H9 (cell line): ENCODE measurements around the gene SEC22C. TPM values are rescaled to one million over a fixed set of nuclear protein-coding genes. Genes with fewer than 3 reads are reported as not detected.

Source experiments
- DNase-seq: peaks from one replicate; pipeline ENCODE4 v3.0.0-alpha.2; 2017
- H2AFZ ChIP-seq: one replicate; pipeline ENCODE4 v1.6.1; 2013; ENCODE audit warnings: mild to moderate bottlenecking, low read length, control low read depth, moderate library complexity
- H2AK5ac ChIP-seq: 2 replicates; pipeline ENCODE4 v1.6.1; 2013; ENCODE audit warnings: low read length, control low read depth, mixed read lengths; ENCODE audit not compliant: insufficient read length
- H2BK120ac ChIP-seq: one replicate; pipeline ENCODE4 v1.6.1; 2013; ENCODE audit warnings: low read depth, mild to moderate bottlenecking, low read length, control low read depth, inconsistent platforms; ENCODE audit not compliant: poor library complexity, severe bottlenecking
- H2BK12ac ChIP-seq: 2 replicates; pipeline ENCODE4 v1.6.1; 2013; ENCODE audit warnings: low read length, control low read depth, mixed read lengths, low read depth; ENCODE audit not compliant: insufficient read length
- H2BK15ac ChIP-seq: 2 replicates; pipeline ENCODE4 v1.6.1; 2013; ENCODE audit warnings: low read depth, low read length, control low read depth
- H2BK20ac ChIP-seq: one replicate; pipeline ENCODE4 v1.6.1; 2013; ENCODE audit warnings: low read depth, mild to moderate bottlenecking, low read length, control low read depth, inconsistent platforms; ENCODE audit not compliant: poor library complexity, severe bottlenecking
- H2BK5ac ChIP-seq: 2 replicates; pipeline ENCODE4 v1.6.1; 2013; ENCODE audit warnings: low read length, control low read depth, mixed read lengths; ENCODE audit not compliant: insufficient read length
- H3K14ac ChIP-seq: 2 replicates; pipeline ENCODE4 v1.6.1; 2013; ENCODE audit warnings: low read length, control low read depth; ENCODE audit not compliant: insufficient read depth
- H3K18ac ChIP-seq: 2 replicates; pipeline ENCODE4 v1.6.1; 2013; ENCODE audit warnings: low read depth, mild to moderate bottlenecking, mixed read lengths, low read length, control low read depth; ENCODE audit not compliant: insufficient read length
- H3K23ac ChIP-seq: 2 replicates; pipeline ENCODE4 v1.6.1; 2013; ENCODE audit warnings: low read length, control low read depth, mixed read lengths, low read depth; ENCODE audit not compliant: insufficient read length
- H3K23me2 ChIP-seq: 2 replicates; pipeline ENCODE4 v1.6.1; 2013; ENCODE audit warnings: low read depth, mild to moderate bottlenecking, mixed read lengths, low read length, control low read depth; ENCODE audit not compliant: insufficient read length, poor library complexity, severe bottlenecking
- H3K27ac ChIP-seq: 2 replicates; pipeline ENCODE4 v1.5.1; 2013; ENCODE audit warnings: low read length, control low read depth, mixed read lengths, low read depth; ENCODE audit not compliant: insufficient read length
- H3K27me3 ChIP-seq: 2 replicates; pipeline ENCODE4 v1.6.1; 2013; ENCODE audit warnings: low read length, control low read depth, inconsistent platforms; ENCODE audit not compliant: insufficient read depth
- H3K4ac ChIP-seq: 2 replicates; pipeline ENCODE4 v1.6.1; 2013; ENCODE audit warnings: low read depth, mild to moderate bottlenecking, control low read depth, inconsistent platforms, low read length, moderate library complexity
- H3K4me1 ChIP-seq: 2 replicates; pipeline ENCODE4 v1.6.1; 2013; ENCODE audit warnings: low read length, control low read depth, inconsistent platforms; ENCODE audit not compliant: insufficient read depth
- H3K4me2 ChIP-seq: 2 replicates; pipeline ENCODE4 v1.6.1; 2013; ENCODE audit warnings: low read length, control low read depth, mixed read lengths; ENCODE audit not compliant: insufficient read length, insufficient read depth
- H3K56ac ChIP-seq: 2 replicates; pipeline ENCODE4 v1.6.1; 2013; ENCODE audit warnings: low read depth, mild to moderate bottlenecking, mixed read lengths, low read length, control low read depth; ENCODE audit not compliant: insufficient read length
- H3K79me1 ChIP-seq: 2 replicates; pipeline ENCODE4 v1.6.1; 2013; ENCODE audit warnings: low read depth, mild to moderate bottlenecking, moderate library complexity, low read length, control low read depth, inconsistent platforms; ENCODE audit not compliant: insufficient read depth, poor library complexity, severe bottlenecking
- H3K79me2 ChIP-seq: 2 replicates; pipeline ENCODE4 v1.6.1; 2013; ENCODE audit warnings: low read length, control low read depth, inconsistent platforms; ENCODE audit not compliant: insufficient read depth
- H3K9ac ChIP-seq: 2 replicates; pipeline ENCODE4 v1.6.1; 2013; ENCODE audit warnings: low read length, control low read depth, mixed read lengths; ENCODE audit not compliant: insufficient read length; ENCODE audit errors: extremely low read depth
- H3K9me3 ChIP-seq: one replicate; pipeline ENCODE4 v1.6.1; 2013; ENCODE audit warnings: low read depth, low read length, inconsistent platforms; ENCODE audit not compliant: control insufficient read depth
- H3T11ph ChIP-seq: one replicate; pipeline ENCODE4 v1.6.1; 2013; ENCODE audit warnings: mild to moderate bottlenecking, low read length, control low read depth, inconsistent platforms
- H4K20me1 ChIP-seq: one replicate; pipeline ENCODE4 v1.6.1; 2013; ENCODE audit not compliant: control insufficient read depth, insufficient read length, insufficient read depth
- H4K5ac ChIP-seq: 2 replicates; pipeline ENCODE4 v1.6.1; 2013; ENCODE audit warnings: low read depth, mild to moderate bottlenecking, mixed read lengths, low read length, control low read depth; ENCODE audit not compliant: insufficient read length
- H4K8ac ChIP-seq: replicated peaks from 2 replicates; pipeline ENCODE4 v1.6.1; 2013; ENCODE audit warnings: low read length, control low read depth, mixed read lengths, low read depth; ENCODE audit not compliant: insufficient read length
- H4K91ac ChIP-seq: 2 replicates; pipeline ENCODE4 v1.6.1; 2013; ENCODE audit warnings: low read depth, mild to moderate bottlenecking, moderate library complexity, mixed read lengths, low read length, control low read depth; ENCODE audit not compliant: insufficient read length
- H3K27ac Mint-ChIP-seq, 3 experiments: 2 replicates in 2 of 3; 3 replicates in 1 of 3; pipeline ENCODE4 v1.8.0; 2020 to 2021; ENCODE audit warnings: mixed read lengths in 3 of 3, mild to moderate bottlenecking in 1 of 3, moderate library complexity in 1 of 3
- H3K27me3 Mint-ChIP-seq: 2 replicates; pipeline ENCODE4 v1.8.0; 2021; ENCODE audit warnings: low read depth, mild to moderate bottlenecking, moderate library complexity, mixed read lengths
- H3K36me3 Mint-ChIP-seq, 3 experiments: 2 replicates in 2 of 3; 3 replicates in 1 of 3; pipeline ENCODE4 v1.8.0; 2020 to 2021; ENCODE audit warnings: low read depth in 3 of 3, mixed read lengths in 3 of 3; ENCODE audit not compliant: insufficient read depth in 1 of 3
- H3K4me1 Mint-ChIP-seq, 2 experiments: 2 replicates each; pipeline ENCODE4 v1.8.0; 2020; ENCODE audit warnings: mixed read lengths in 2 of 2
- H3K4me3 Mint-ChIP-seq, 2 experiments: 2 replicates in 1 of 2; 3 replicates in 1 of 2; pipeline ENCODE4 v1.8.0; 2020 to 2021; ENCODE audit warnings: mild to moderate bottlenecking in 2 of 2, mixed read lengths in 2 of 2, moderate library complexity in 1 of 2
- H3K9me3 Mint-ChIP-seq, 2 experiments: 2 replicates in 1 of 2; 3 replicates in 1 of 2; pipeline ENCODE4 v1.8.0; 2020; ENCODE audit warnings: mild to moderate bottlenecking in 2 of 2, mixed read lengths in 2 of 2, moderate library complexity in 1 of 2
- CTCF ChIP-seq: fragments of 200-600 bp; sonication (generic); conservative IDR thresholded peaks from 3 replicates; pipeline ENCODE4 v1.8.0; 2021; ENCODE audit warnings: antibody characterized with exemption, mild to moderate bottlenecking
- WGBS: extraction: QIAGEN DNeasy Blood & Tissue Kit; methylation state at CpG from one replicate; pipeline ENCODE4 v1.1.7; 2013; ENCODE audit warnings: missing lambda C conversion rate, low lambda C conversion rate, mixed read lengths; ENCODE audit not compliant: insufficient read length; ENCODE audit errors: extremely low coverage; 5-methylcytosine and 5-hydroxymethylcytosine counted together
- total RNA-seq: library from RNA; stranded (reverse); gene quantifications from 2 replicates; pipeline ENCODE4 v1.2.1, GENCODE V29; 2021

The SEC22C gene
- total RNA-seq, 1 experiment from 2014 or later, result 28.2 TPM

GRCh38 chr3:42533161-42533897, 48.4 kb downstream of the SEC22C start:
- Histone ChIP-seq H4K5ac (no peak overlapping the region), H2BK120ac (no peak overlapping the region), H2BK15ac (no peak overlapping the region), H3K79me1 (no peaks in the 10 kb centered on the region), H3K27me3 (no peaks in the 10 kb centered on the region), H4K20me1 (peaks cover 2% of the 10 kb centered on the region), H4K91ac (no peak overlapping the region), H3K18ac (no peak overlapping the region), H3K9me3 (no peaks in the 10 kb centered on the region), H3K4me1 (peaks cover 12% of the 10 kb centered on the region), H3K14ac (no peak overlapping the region), H3K56ac (no peak overlapping the region), H3K23ac (no peak overlapping the region), H3K27ac (no peak overlapping the region), H2AK5ac (no peak overlapping the region), H3K4me2 (no peak overlapping the region), H3K23me2 (no peaks in the 10 kb centered on the region), H2BK20ac (no peak overlapping the region), H2AFZ (no peak overlapping the region), H2BK12ac (no peak overlapping the region), H3K79me2 (no peaks in the 10 kb centered on the region), H4K8ac (no peak overlapping the region), H3K4ac (no peak overlapping the region), H3T11ph (no peak overlapping the region), H2BK5ac (no peak overlapping the region), H3K9ac (no peak overlapping the region)
- Mint-ChIP-seq H3K4me1 (peaks cover 23 to 34% of the 10 kb centered on the region in 2 experiments), H3K27ac (peak overlapping the region; percentile 2 to 61 (median 48); a peak in 2 of 7 replicates), H3K4me3 (no peak overlapping the region; a peak in 1 of 5 replicates), H3K9me3 (no peaks in the 10 kb centered on the region), H3K36me3 (peaks cover 0 to 4% (median 0%) of the 10 kb centered on the region in 3 experiments; a peak in 2 of 7 replicates), H3K27me3 (no peaks in the 10 kb centered on the region)
- no peak for DNase-seq
- no peak for TF ChIP-seq CTCF
- no CpG with 5 or more reads among the region's 7 CpGs for WGBS
